ENCODE data around the gene ITSN2.
A peak's percentile ranks its signal among the peaks of the same experiment; 100 is the strongest.
"Not testable (repeated sequence)": the region's sequence is repeated elsewhere in the genome, so short reads cannot be mapped to it uniquely, and the experiment has no call there.

ITSN2 gene

GRCh38 chr2:24209389-24210105 lies 150.8 kb downstream of the ITSN2 start:
- DNase-seq: no peak

- no peak for DNase-seq
These were observed 151.8 kb downstream of the ITSN2 start for GRCh38 chr2:24208490-24208889.

DNA sequence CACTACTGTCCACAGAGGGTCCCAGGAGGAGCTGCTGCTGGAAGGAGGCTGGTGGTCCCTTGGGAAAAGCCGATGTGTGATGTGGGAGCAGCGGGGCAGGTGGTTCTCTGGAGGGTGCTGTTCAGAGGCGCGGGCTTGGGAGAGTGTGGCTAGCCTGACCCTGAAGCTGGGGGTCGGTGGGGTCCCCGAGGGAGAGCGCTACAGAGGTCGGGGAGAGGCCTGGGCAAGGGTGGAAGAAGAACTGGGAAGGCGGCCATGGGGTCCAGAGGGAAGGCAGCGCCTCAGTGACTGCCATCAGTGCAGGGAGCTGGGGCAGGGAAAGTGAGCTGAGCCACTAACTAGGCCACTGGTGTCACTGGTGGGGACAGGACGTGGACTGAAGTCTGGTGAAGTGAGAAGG lies 153.0 kb downstream of the ITSN2 start:
- DNase-seq: no peak

DNA sequence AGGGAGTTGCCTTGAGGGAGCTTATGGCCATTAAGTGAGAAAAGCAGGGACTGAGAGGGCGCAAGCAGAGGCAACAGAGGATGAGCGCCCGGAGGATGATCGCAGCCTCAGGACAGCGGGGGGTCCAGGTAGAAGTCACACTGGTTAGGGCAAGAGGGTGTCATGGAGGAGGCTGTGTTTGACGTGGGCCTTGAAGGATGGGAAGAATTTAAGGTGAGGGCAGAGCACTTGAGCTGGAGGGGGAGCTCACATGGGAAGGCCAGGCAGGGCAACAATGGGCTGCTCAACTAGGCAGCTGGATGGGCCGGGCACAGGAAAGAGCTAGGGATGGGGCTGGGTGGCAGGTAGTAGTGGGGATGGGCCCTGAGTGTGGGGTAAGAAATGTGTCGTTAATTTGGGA lies 153.6 kb downstream of the ITSN2 start:
- DNase-seq: no peak

- no peak for DNase-seq
These were observed 154.1 kb downstream of the ITSN2 start for GRCh38 chr2:24206242-24206641.

- DNase-seq: no peak
These were observed 155.2 kb downstream of the ITSN2 start for GRCh38 chr2:24205131-24205530.

DNA sequence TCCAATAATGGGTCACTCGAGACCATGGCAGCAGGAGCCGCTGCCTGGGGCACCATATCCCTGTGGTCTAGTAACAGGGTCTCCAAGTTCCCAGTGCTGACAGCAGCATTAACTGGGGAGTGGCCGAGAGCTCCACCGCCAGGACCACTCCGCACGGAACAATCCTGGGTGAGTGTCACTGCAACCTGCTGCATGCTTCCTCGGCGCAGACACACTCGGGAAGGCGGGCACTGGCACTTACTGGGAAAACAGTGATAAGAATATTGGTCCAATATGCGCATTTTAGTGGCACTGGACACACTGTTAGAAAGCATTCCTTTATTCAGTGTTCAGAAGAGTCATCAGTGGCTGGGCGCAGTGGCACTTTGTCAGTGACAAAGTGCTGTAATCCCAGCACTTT lies 155.8 kb downstream of the ITSN2 start:
- no peak for DNase-seq

- no peak for DNase-seq
These were observed 156.6 kb downstream of the ITSN2 start for GRCh38 chr2:24203787-24204150.

DNA sequence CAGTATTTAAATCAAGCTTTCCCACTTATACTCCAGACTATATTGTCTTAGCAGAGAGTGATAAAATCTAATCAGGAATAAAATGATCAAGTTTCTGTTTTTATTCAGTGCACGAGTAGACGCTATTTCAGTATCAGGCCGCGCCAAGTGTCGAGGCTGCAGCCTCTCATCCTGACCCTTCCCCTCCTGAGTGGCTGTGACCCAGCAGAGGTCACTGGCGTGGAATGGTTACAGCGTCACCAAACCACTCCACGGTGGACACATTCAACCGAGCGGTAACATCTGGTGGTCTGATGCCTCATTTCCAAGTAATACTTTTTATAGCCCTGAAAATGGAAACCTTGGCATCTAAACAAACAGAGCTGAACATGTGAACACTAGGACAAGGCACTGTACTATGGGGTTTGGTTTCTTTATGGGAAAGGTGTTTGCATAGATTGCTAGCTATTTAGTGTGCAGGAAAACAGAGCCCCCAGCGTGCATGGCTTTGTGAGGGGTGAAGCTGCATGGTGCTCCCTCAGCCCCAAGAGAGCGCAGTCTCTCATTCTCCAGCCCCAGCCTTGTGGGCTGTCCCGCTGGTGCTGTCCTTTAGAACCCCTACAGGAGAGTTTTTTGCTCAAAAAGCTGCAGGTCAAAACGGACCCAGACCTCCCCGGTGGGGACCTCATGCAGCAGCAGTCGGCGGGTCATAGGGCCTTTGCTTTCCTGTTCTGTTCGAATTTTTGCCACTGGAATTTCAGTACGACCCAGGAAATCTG lies 157.1 kb downstream of the ITSN2 start:
- DNase-seq: no peak

- no peak for DNase-seq
These were observed 159.5 kb downstream of the ITSN2 start for GRCh38 chr2:24200799-24201198.

DNA sequence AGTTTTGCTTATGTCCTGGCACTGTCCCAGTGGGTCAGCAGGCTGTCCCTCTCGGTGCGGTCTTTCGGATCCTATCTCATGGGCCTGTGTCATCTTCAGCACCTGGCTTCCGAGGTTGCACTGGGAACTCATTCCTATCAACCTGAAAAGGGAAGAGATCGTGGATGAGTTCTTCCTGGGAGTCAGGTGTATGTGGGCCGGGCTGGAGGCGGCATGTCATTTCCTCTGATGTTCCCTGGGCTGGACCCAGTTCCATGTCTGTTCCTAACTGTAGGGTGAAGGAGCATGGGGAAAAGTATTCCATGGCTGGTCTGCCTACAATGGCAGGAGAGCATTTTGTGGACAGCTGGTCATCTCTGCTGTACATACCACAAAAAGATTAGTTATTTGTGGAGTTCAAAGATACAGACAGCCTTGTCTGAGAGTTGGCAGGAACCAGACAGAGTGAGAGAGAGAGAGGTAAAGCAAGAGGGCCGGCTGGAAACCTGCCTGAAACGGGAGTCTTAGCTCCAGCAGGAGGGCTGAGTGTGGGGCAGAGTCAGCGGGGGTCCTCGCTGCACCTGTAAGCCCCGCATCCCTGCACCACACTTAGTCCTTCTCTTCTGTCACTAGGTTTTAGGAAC lies 160.3 kb downstream of the ITSN2 start:
- no peak for DNase-seq

- DNase-seq: not testable (repeated sequence)
These were observed 163.1 kb downstream of the ITSN2 start for GRCh38 chr2:24197213-24197612.

- DNase-seq: no peak
These were observed 168.5 kb downstream of the ITSN2 start for GRCh38 chr2:24191848-24192247.

- no peak for DNase-seq
These were observed 169.2 kb downstream of the ITSN2 start for GRCh38 chr2:24191156-24191555.

DNA sequence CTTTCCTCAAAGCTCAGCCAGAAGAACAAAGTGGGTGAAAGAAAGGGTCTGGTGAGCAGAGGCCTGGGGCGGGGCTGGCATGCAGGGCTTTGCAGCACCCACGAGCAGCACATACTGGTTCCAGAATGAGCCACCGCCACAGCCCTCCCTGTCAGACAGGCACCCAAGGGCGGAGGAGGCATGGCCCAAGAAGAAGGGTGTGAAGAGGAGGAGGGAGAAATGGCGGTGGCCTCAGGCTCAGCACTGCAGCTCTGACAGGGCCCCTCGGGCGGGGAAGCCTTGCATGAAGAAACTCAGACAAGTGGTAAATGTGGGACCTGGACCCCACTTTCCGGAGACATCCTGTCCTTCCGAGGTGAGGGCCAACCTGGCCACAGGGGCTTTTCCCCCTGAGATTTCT lies 169.8 kb downstream of the ITSN2 start:
- no peak for DNase-seq

- no peak for DNase-seq
These were observed 170.8 kb downstream of the ITSN2 start for GRCh38 chr2:24189551-24189950.

DNA sequence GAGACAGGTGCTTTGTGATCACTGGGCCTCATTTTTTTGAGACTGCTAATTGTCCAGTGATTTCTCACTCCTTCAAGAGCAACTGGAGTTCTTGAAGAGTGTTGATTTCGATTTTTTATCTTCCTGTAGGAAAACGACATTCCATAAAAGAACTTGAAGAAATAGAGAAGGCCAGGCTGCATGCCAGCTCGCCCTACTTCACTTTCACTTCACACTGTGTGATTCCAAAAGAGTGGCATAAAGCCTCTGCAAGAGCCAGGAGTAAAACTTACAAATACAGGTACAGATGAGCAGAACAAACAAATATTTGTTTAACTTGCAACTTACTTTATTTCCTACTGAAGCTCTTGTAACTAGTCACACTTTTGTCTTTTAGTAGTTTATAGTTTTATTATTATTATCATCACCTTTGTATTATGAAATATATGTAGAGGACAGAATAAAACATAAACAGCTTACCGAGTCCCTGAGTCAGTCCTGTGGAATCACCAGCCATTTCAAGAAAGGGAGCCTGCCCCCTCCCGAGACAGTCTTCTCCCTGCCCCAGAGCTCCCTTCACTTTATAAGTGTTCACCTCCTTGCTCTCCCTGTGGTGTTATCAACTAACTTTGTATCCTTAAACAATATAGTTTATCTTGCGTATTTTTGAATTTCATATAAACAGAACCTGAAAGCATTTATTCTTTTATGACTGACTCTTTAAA lies 176.8 kb downstream of the ITSN2 start:
- no peak for DNase-seq

DNA sequence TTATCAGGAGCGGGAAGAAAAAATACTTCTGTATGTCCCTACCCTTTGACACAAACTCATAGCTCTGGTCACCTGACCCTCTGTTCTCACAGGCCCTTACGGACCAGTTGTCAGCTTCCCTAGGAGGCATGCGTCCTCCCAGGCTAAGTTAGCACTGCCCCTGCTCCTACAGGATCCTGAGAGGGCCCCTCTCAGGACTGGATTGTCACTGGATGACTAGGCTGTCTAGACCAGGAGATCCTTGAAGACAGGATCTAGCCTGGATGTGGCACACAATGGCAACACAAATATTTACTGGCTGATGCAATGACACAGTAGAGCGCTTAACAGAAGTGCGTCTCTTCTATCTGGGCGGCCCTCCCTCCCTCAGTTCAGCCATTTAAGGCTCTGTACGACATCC lies 177.8 kb downstream of the ITSN2 start:
- no peak for DNase-seq

DNA sequence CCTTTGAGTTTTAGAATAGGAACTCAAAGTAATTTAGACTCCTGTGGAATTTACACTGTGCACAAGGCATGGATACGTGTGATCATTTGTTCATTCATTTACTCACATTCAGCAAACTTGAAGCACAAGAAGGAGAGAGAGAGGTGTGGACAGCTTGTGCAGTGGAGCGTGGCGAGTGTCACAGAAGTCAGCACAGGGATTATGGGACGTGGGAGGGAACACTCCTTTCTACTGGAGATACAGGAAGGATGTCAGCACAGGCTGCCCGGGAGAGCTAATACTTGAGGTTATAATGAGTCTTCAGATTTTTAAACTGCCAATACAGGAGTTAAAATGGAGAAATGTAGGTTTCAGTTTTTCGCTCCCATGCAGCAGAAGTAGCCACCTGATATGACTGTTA lies 178.5 kb downstream of the ITSN2 start:
- DNase-seq: peak; percentile 18

GRCh38 chr2:24179683-24180082 lies 180.7 kb downstream of the ITSN2 start:
- no peak for DNase-seq

GRCh38 chr2:24176326-24176725 lies 184.0 kb downstream of the ITSN2 start:
- no peak for DNase-seq

GRCh38 chr2:24175631-24176187 lies 184.6 kb downstream of the ITSN2 start:
- no peak for DNase-seq

DNA sequence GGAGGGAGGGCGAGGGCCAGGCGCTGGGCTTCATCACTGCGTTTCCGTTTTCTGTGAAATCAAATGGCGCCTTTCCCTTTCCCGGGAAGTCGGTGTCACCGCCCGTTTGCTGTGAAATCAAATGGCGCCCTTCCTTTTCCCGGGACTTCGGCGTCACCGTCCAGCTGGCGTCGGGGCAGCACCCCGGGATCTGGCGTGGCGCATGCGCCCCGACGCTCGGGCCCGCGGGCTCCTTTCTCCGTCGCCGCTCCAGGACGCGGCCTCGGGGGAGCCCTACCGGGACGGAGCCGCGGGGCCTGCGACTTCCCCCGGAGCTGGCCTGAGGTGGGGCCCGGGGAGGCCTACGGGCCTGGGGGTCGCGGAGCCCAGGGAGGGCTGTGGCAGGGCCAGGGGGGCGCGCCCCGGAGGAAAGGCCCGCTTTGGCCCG lies 185.5 kb downstream of the ITSN2 start, which contains the start of gene FAM228A:
TSS of gene FAM228A (plus strand) at position 203 of the 427 bp plus-strand sequence. CDS start 428 bp downstream, outside the sequence.
- no peak for DNase-seq

All from NCI-H187 treated with DMSO at 0.1 percent for 48 hours (cell line).